Tibial nerve (tissue), 3 donors: ENCODE data around the gene KLHL20.

Experiments used
- CTCF ChIP-seq, 5 experiments: fragments of 200-600 bp in 3 of 5; fragments of 450-650 bp in 2 of 5; sonication (generic) in 3 of 5; IDR thresholded peaks; one replicate each; pipeline ENCODE4 v1.5.1; 2016 to 2019; ENCODE audit warnings: antibody characterized with exemption in 5 of 5, mild to moderate bottlenecking in 3 of 5, moderate library complexity in 2 of 5
- POLR2A ChIP-seq, 2 donors: fragments of 450-650 bp; IDR thresholded peaks; one replicate each; pipeline ENCODE4 v1.6.1; 2017; ENCODE audit warnings: antibody characterized with exemption in 2 of 2, mild to moderate bottlenecking in 2 of 2, moderate library complexity in 2 of 2

DNA sequence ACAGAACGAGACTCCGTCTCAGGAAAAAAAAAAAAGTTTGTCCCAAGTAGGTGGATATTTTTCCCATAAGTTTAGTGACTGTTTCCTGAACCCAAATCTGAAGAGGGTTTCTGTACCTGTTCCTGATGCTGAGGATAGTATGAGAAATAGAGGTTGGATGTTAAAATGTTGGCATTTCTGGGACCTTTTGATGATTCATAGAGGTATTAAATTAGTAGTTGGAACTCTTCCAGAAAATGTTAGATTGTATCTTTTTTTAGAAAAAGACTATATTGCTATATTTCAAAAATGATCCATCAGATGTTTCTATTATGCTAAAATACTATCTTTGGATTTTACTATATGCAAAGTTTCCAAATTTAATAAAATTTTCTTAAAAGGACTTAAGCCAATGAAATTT lies 112.8 kb downstream of the KLHL20 start:
- TF ChIP-seq CTCF (IDR thresholded peaks at IDR 0.05): no peak
- TF ChIP-seq POLR2A (IDR thresholded peaks at IDR 0.05): no peak
